AG09319 (cell line): ENCODE measurements around the gene GFOD2.

Experiments
- DNase-seq: peaks from one replicate; pipeline ENCODE4 v3.0.0-alpha.2; 2010; ENCODE audit warnings: low read depth; ENCODE audit errors: extremely low read depth
- CTCF ChIP-seq: IDR thresholded peaks from 2 replicates; pipeline ENCODE4 v1.5.1; 2011; ENCODE audit warnings: low read depth, mild to moderate bottlenecking, inconsistent platforms, low read length, moderate library complexity

Gene GFOD2

GRCh38 chr16:67657017-67657608 is 62.0 kb downstream of the GFOD2 start:
- no peak for TF ChIP-seq CTCF
- no peak for DNase-seq

GRCh38 chr16:67656344-67657016 is 62.6 kb downstream of the GFOD2 start:
- TF ChIP-seq CTCF: no peak
- DNase-seq: no peak

GRCh38 chr16:67655363-67655762 is 63.8 kb downstream of the GFOD2 start:
- TF ChIP-seq CTCF: no peak
- DNase-seq: no peak

- no peak for DNase-seq
- TF ChIP-seq CTCF: no peak
Observed at GRCh38 chr16:67654403-67654911, 64.7 kb downstream of the GFOD2 start.

- DNase-seq: no peak
- no peak for TF ChIP-seq CTCF
Observed at GRCh38 chr16:67653789-67654402, 65.2 kb downstream of the GFOD2 start.

DNA sequence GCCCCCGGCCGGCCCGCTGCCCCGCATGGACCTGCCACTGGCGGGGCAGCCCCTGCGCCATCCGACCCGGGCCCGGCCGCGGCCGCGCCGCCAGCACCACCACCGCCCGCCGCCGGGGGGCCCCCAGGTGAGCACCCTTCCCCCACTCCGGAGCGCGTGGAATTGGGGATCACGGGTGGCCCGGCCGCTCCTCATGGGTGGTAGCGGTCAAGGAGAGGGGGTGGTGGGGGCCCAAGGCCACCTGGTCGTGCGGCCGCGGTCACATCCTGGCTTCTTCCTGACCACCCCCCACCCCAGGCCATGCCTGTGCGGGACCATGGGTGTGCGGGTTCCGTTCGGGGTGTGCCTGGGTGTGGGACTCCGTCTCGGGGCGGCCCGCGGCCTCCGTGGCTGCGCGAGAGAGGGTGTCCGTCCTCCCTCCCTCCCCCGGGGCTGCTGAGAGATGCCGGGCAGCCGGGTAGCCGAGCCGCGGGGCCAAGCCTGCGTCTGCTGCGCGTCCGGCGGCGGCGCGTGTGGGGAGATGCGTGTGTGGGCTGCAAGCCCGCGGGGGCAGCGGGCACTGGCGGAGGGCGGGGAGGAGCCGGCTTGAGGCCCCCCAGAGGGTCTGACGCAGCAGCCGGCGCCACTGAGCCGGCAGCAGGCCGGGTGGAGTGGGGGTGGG is 65.9 kb downstream of the GFOD2 start:
- peak; percentile 10 for TF ChIP-seq CTCF
- no peak for DNase-seq
